Hematopoietic multipotent progenitor cell treated with erythropoietin and hydrocortisone succinate and interleukin-3 and kit ligand, for 8 days (in vitro differentiated cells): ENCODE results near the gene PCAT6.
A peak's percentile ranks its signal among the peaks of the same experiment; 100 is the strongest.

Experiments used
- DNase-seq: peaks from one replicate; pipeline ENCODE4 v3.0.0-alpha.2; 2015

The PCAT6 gene

GRCh38 chr1:202850593-202851362, 40.0 kb downstream of the PCAT6 start:
- DNase-seq = no peak

- DNase-seq = peak; percentile 85
Measured at GRCh38 chr1:202852163-202852904, 41.6 kb downstream of the PCAT6 start.

DNA sequence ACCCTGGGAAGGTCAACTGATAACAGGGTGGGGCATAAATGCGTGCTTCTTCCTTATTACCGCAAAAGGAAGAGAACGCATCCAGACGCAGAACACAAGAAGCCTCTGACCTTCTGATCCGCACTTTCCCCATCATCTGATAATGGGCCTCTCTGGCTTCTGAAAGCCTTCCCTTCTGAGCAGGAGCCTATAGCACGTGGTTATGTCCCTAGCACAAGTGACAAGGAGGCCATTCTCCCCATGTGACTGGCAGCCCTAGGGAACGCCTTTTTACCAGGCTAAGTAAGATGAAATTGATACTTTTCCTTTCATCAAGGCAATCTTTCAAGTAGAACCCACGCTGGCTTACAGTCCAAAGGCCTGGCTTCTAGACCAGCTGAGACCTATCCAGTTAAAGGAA, 44.0 kb downstream of the PCAT6 start:
- no peak for DNase-seq

DNA sequence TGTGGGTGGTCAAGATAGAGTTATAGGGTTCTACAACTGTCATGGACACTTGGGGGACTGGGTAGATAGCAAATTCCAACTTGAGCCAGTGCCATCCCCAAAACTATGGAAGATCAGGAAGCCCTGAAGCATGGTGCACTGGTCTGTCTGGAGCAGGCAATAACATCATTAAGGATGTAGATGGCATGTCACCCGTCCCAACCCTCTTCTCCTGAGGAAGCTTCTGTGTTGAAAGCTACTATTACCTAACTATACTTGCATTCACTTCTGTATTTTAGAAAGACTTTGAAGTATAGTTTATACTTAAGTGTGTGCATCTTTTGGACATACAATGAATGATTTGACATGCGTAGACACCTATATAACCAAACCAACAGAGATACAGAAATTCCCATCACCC, 45.3 kb downstream of the PCAT6 start:
- DNase-seq = no peak

DNA sequence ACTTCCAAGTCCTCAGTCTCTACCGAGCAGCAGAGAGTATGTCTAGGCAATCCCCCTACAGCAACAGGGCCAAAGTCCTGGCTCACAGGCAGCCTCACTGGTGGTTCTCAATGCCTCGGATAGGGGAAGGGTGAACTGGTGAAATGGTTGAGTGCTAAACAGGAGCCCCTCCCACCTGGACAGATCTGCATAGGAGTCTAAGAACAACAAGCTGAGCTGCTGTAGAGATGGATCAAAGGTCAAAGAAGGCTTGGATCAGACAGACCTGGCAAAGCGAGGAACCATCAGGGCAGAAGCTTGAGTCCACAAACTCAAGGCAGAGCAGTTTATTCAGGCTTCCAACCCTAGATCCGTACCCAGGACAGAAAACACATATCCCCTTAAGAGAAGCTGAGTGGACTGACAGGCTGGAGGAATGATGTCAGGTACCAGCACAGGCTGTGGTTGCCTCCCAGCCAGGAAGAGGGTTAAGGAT, 46.4 kb downstream of the PCAT6 start:
- no peak for DNase-seq

DNA sequence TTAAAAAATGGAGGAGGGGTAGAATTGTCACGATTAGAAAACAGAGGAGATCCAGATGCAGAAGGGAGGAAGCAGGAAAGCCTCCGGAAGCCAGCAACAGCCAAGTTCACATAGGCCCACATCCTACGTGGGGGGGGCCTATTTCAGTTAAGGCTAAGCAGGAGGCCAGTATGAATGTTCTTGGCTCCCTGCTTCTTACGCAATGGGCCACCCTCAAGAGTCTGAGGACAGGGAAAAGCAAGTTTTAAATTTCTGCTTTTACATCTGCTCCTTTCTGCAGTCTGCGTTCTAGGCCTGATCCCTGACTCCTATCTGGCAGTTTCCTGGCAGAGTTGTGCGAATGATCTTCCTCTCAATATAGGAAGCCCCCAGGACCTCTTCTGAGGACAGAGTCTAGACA, 47.6 kb downstream of the PCAT6 start:
- DNase-seq = peak; percentile 21

- peak; percentile 85 for DNase-seq
Measured at GRCh38 chr1:202858789-202859414, 48.1 kb downstream of the PCAT6 start.

DNA sequence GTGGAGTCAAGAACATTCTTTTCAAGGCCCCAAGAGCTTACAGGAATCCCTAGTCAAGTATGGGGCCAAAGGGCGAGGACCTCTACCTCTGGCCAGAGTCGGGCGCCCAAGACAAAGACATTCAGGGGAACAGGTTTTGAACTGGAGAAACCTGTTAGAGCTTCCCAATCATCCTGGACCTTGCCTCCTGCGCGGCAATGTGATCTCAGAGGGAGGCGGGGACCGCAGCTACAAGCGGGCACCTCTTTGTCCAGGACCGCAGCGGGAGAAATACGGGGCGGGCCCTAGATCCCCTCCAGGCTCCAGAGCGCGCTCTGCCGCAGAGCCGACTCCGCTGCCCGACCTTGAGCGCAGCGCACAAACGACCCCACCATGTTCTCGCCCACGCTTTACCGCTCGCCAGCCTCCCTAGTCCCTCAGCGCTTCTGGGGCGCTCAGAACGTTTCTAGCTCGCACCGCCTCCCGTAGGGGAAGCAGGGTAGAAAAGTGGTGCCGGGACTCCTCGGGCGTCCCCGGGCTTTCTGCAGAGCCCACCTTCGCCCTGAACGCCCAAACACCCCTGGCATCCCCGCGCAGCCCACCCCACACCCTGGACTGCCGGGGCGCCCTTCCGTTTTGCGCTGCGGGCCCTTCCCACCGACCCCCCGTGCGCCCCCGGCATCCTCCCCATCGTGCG, 50.1 kb downstream of the PCAT6 start:
- peak; percentile 36 for DNase-seq
